ENCODE data around the gene COG3. TPM values are rescaled to one million over a fixed set of nuclear protein-coding genes. Genes with fewer than 3 reads are reported as not detected.

COG3 gene
- total RNA-seq, 1 donor from 2014 or later: 29.6 TPM

- H3K27me3 Mint-ChIP-seq: no peaks in the 10 kb centered on the region
Observed at GRCh38 chr13:45479661-45480060, 14.9 kb downstream of the COG3 start.

GRCh38 chr13:45481688-45482087, 16.9 kb downstream of the COG3 start:
- DNase-seq (ENCODE audit: low spot score, unreplicated experiment): no peak
- TF ChIP-seq, protein P1, sequence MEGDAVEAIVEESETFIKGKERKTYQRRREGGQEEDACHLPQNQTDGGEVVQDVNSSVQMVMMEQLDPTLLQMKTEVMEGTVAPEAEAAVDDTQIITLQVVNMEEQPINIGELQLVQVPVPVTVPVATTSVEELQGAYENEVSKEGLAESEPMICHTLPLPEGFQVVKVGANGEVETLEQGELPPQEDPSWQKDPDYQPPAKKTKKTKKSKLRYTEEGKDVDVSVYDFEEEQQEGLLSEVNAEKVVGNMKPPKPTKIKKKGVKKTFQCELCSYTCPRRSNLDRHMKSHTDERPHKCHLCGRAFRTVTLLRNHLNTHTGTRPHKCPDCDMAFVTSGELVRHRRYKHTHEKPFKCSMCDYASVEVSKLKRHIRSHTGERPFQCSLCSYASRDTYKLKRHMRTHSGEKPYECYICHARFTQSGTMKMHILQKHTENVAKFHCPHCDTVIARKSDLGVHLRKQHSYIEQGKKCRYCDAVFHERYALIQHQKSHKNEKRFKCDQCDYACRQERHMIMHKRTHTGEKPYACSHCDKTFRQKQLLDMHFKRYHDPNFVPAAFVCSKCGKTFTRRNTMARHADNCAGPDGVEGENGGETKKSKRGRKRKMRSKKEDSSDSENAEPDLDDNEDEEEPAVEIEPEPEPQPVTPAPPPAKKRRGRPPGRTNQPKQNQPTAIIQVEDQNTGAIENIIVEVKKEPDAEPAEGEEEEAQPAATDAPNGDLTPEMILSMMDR (IDR thresholded peaks at IDR 0.05; ENCODE audit: unreplicated experiment): no peak
- Mint-ChIP-seq H3K4me3 (ENCODE audit: low read depth) (no peak overlapping the region), H3K27ac (no peak overlapping the region), H3K36me3 (ENCODE audit: insufficient read depth) (peaks cover 31% of the 10 kb centered on the region), H3K9me3 (ENCODE audit: low read depth) (no peaks in the 10 kb centered on the region), H3K27me3 (no peaks in the 10 kb centered on the region), H3K4me1 (ENCODE audit: low read depth) (no peaks in the 10 kb centered on the region)

More at GRCh38 chr13:45479661-45480060, 14.9 kb downstream of the COG3 start:
- Mint-ChIP-seq H3K36me3 (ENCODE audit: insufficient read depth) (peaks cover 28% of the 10 kb centered on the region), H3K9me3 (ENCODE audit: low read depth) (no peaks in the 10 kb centered on the region), H3K4me1 (ENCODE audit: low read depth) (no peaks in the 10 kb centered on the region), H3K27ac (no peak overlapping the region), H3K4me3 (ENCODE audit: low read depth) (no peak overlapping the region)
- no peak for DNase-seq (ENCODE audit: low spot score, unreplicated experiment)
- TF ChIP-seq, protein P1 (IDR thresholded peaks at IDR 0.05; ENCODE audit: unreplicated experiment): no peak

DNA sequence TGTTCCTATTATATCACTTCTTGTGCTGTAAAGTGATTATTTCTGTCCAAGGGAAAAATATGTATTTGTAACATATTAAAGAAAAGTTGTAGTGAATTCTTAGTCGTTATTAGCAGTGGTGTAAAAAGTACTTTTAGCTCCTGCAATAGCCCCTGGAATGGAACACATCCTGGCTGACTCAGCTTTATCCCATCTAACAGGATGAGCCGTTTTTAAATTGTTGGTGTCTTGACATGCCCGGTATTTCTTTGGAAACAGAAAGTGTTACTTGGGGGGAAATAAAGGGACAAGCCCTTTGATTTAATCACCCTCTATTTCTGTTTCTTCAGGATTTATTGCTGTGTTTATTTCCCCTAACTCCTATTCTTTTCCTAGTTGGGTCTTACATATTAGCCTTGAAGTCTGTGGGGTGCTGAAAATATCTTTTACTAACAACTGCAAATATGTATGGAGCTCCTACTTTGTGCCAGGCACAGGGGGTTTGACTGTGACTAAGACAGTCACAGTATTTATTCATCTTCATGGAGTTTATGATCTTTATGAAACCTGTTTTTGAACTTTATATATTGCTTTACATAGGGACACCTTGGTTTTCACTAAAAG, 17.9 kb downstream of the COG3 start:
- H3K4me1 Mint-ChIP-seq (ENCODE audit: low read depth): no peaks in the 10 kb centered on the region
- no peaks in the 10 kb centered on the region for H3K27me3 Mint-ChIP-seq
- H3K4me3 Mint-ChIP-seq (ENCODE audit: low read depth): no peak overlapping the region
- H3K9me3 Mint-ChIP-seq (ENCODE audit: low read depth): no peaks in the 10 kb centered on the region
- TF ChIP-seq, protein P1 (IDR thresholded peaks at IDR 0.05; ENCODE audit: unreplicated experiment): no peak
- no peak overlapping the region for H3K27ac Mint-ChIP-seq
- DNase-seq (ENCODE audit: low spot score, unreplicated experiment): no peak
- peaks cover 39% of the 10 kb centered on the region for H3K36me3 Mint-ChIP-seq (ENCODE audit: insufficient read depth)

- Mint-ChIP-seq H3K36me3 (ENCODE audit: insufficient read depth) (peaks cover 37% of the 10 kb centered on the region), H3K4me1 (ENCODE audit: low read depth) (no peaks in the 10 kb centered on the region), H3K27me3 (no peaks in the 10 kb centered on the region)
Observed at GRCh38 chr13:45487604-45488003, 22.9 kb downstream of the COG3 start.

DNA sequence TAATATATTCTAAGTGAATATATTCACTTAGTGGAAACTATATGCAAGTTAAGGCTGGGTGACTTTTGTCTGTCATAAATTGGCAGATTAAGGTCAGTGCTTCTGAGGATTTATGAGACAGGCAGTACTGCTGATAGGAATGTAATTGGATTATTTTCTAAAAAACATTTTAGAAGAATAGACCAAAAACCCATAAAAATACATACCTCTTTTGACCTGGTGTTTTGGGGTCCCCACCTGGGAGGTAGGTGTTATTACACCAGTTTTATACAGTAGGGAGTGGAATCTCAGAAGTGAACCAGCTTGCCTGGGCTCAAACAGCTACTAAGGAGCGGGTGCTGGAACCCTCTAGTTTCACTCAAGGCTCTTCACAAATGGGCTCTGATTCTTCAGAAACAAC, 25.3 kb downstream of the COG3 start:
- H3K36me3 Mint-ChIP-seq (ENCODE audit: insufficient read depth): peaks cover 23% of the 10 kb centered on the region
- H3K27me3 Mint-ChIP-seq: no peaks in the 10 kb centered on the region
- TF ChIP-seq, protein P1 (IDR thresholded peaks at IDR 0.05; ENCODE audit: unreplicated experiment): peak; percentile 46
- no peak overlapping the region for H3K4me3 Mint-ChIP-seq (ENCODE audit: low read depth)
- no peaks in the 10 kb centered on the region for H3K9me3 Mint-ChIP-seq (ENCODE audit: low read depth)
- no peak for DNase-seq (ENCODE audit: low spot score, unreplicated experiment)
- no peak overlapping the region for H3K27ac Mint-ChIP-seq
- no peaks in the 10 kb centered on the region for H3K4me1 Mint-ChIP-seq (ENCODE audit: low read depth)

More at GRCh38 chr13:45487604-45488003, 22.9 kb downstream of the COG3 start:
- TF ChIP-seq, protein P1 (IDR thresholded peaks at IDR 0.05; ENCODE audit: unreplicated experiment): no peak
- Mint-ChIP-seq H3K4me3 (ENCODE audit: low read depth) (no peak overlapping the region), H3K9me3 (ENCODE audit: low read depth) (no peaks in the 10 kb centered on the region), H3K27ac (no peak overlapping the region)
- no peak for DNase-seq (ENCODE audit: low spot score, unreplicated experiment)

Measured in progenitor cell of endocrine pancreas (in vitro differentiated cells).